ENCODE results near the gene TDP2. TPM values are rescaled to one million over a fixed set of nuclear protein-coding genes. Genes with fewer than 3 reads are reported as not detected.
"Not testable (repeated sequence)": the region's sequence is repeated elsewhere in the genome, so short reads cannot be mapped to it uniquely, and the experiment has no call there.

Gene TDP2
- total and polyA plus RNA-seq, 9 of the 15 experiments (the other 6 are each of a cell fraction or from before 2014, with no cell fraction given): 27.7 to 60.1 (median 31.8) TPM

DNA sequence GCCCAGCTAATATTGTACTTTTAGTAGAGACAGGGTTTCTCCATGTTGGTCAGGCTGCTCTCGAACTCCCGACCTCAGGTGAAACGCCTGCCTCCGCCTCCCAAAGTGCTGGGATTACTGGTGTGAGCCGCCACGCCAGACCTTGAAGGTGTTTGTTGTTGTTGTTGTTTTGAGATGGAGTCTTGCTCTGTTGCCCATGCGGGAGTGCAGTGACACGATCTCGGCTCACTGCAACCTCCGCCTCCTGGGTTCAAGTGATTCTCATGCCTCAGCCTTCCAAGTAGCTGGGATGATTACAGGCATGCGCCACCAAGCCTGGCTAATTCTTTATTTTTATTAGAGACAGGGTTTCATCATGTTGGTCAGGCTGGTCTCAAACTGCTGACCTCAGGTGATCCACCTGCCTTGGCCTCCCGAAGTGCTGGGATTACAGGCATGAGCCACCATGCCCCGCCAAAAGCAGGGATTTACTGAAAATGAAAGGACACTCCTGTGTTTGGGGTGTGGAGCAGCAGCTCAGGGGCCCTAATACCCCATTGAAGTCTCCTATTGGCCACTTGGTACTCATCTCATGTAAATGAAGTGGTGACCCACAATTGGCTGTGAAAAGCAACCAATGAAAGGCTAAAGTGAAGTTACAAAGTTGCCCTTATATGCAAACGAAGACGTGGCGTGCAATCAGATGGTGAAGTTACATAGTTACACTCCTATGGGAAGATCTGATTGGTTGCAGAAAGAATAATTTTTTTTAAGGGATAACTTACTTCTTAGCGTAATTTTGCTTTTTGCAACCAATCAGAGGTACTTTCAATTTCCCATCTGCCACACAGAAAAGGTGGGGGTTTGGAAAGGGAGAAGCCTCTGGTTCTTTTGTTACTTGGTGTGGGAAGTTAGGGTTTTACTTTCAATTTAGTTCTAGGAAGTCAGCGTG is 1.6 kb upstream of the TDP2 start (continued):
- TF ChIP-seq ATF7 (IDR thresholded peaks at IDR 0.05): peak; percentile 72
- TF ChIP-seq SRF (CRISPR knock-in tag; IDR thresholded peaks at IDR 0.05): peak in 1 of 2 experiments; percentile 95; a peak in 2 of 4 replicates
- TF ChIP-seq SMAD4 (CRISPR knock-in tag; conservative IDR thresholded peaks at IDR 0.05): peak; percentile 30; the same call in 1 of the 2 replicates
- TF ChIP-seq TAF9B (IDR thresholded peaks at IDR 0.05; ENCODE audit: partially characterized antibody): peak; percentile 64
- TF ChIP-seq, protein P1, sequence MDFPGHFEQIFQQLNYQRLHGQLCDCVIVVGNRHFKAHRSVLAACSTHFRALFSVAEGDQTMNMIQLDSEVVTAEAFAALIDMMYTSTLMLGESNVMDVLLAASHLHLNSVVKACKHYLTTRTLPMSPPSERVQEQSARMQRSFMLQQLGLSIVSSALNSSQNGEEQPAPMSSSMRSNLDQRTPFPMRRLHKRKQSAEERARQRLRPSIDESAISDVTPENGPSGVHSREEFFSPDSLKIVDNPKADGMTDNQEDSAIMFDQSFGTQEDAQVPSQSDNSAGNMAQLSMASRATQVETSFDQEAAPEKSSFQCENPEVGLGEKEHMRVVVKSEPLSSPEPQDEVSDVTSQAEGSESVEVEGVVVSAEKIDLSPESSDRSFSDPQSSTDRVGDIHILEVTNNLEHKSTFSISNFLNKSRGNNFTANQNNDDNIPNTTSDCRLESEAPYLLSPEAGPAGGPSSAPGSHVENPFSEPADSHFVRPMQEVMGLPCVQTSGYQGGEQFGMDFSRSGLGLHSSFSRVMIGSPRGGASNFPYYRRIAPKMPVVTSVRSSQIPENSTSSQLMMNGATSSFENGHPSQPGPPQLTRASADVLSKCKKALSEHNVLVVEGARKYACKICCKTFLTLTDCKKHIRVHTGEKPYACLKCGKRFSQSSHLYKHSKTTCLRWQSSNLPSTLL (IDR thresholded peaks at IDR 0.05): 0 out of 2 replicates have a peak, but pooled peaks have one; percentile 30
- TF ChIP-seq, protein P2, sequence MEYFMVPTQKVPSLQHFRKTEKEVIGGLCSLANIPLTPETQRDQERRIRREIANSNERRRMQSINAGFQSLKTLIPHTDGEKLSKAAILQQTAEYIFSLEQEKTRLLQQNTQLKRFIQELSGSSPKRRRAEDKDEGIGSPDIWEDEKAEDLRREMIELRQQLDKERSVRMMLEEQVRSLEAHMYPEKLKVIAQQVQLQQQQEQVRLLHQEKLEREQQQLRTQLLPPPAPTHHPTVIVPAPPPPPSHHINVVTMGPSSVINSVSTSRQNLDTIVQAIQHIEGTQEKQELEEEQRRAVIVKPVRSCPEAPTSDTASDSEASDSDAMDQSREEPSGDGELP (CRISPR knock-in tag; IDR thresholded peaks at IDR 0.05; ENCODE audit: borderline replicate concordance): peak; percentile 53
- TF ChIP-seq RBM25 (IDR thresholded peaks at IDR 0.05; ENCODE audit: low read depth, low read length, severe bottlenecking): peak; percentile 96
- TF ChIP-seq HMGXB4 (CRISPR knock-in tag; IDR thresholded peaks at IDR 0.05): peak; percentile 70; the same call in 1 of the 2 replicates
- peak; percentile 62 for TF ChIP-seq NFATC3 (IDR thresholded peaks at IDR 0.05)
- TF ChIP-seq KAT7 (CRISPR knock-in tag; IDR thresholded peaks at IDR 0.05; ENCODE audit: borderline replicate concordance): peak; percentile 51; the same call in 1 of the 2 replicates
- peak; percentile 45; the same call in 1 of the 2 replicates for TF ChIP-seq PHF8 (IDR thresholded peaks at IDR 0.05; ENCODE audit: borderline replicate concordance, low read length)
- 0 out of 2 replicates have a peak, but pooled peaks have one; percentile 13 for TF ChIP-seq NR2C1 (IDR thresholded peaks at IDR 0.05)
- not testable (repeated sequence) for TF ChIP-seq NR2C1 (tag; IDR thresholded peaks at IDR 0.05); NR2C2 (CRISPR knock-in tag; IDR thresholded peaks at IDR 0.05); FOXM1 (CRISPR knock-in tag; IDR thresholded peaks at IDR 0.05; ENCODE audit: low read depth)
- 0 out of 2 replicates have a peak, but pooled peaks have one; percentile 15 for TF ChIP-seq RB1 (IDR thresholded peaks at IDR 0.05; ENCODE audit: low read depth)
- TF ChIP-seq THRAP3 (IDR thresholded peaks at IDR 0.05; ENCODE audit: borderline replicate concordance): peak; percentile 83; the same call in 1 of the 2 replicates
- peak; percentile 56; the same call in 1 of the 2 replicates for TF ChIP-seq NR2C2 (tag; IDR thresholded peaks at IDR 0.05)
- TF ChIP-seq, protein P3, sequence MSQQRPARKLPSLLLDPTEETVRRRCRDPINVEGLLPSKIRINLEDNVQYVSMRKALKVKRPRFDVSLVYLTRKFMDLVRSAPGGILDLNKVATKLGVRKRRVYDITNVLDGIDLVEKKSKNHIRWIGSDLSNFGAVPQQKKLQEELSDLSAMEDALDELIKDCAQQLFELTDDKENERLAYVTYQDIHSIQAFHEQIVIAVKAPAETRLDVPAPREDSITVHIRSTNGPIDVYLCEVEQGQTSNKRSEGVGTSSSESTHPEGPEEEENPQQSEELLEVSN (IDR thresholded peaks at IDR 0.05; ENCODE audit: borderline replicate concordance in 1 of 2, extremely low read depth in 1 of 2, insufficient read depth in 1 of 2, insufficient read length in 1 of 2, low read depth in 1 of 2, low read length in 1 of 2, poor library complexity in 1 of 2, severe bottlenecking in 1 of 2): peak in 1 of 2 experiments; percentile 60
- peak; percentile 96 for TF ChIP-seq FOXM1 (IDR thresholded peaks at IDR 0.05; ENCODE audit: low read depth)
- peak; percentile 17; the same call in 1 of the 2 replicates for TF ChIP-seq ARID1B (IDR thresholded peaks at IDR 0.05)
